Measurements from ENCODE around the gene POP7. TPM values are rescaled to one million over a fixed set of nuclear protein-coding genes. Genes with fewer than 3 reads are reported as not detected.

POP7 gene
- total RNA-seq, 6 experiments from 2014 or later, result 30.2 to 42.2 (median 34.4) TPM

- no peak for DNase-seq
- Mint-ChIP-seq H3K36me3 (ENCODE audit: low read depth) (no peaks in the 10 kb centered on the region), H3K4me1 (ENCODE audit: low read depth) (peaks cover 10% of the 10 kb centered on the region), H3K4me3 (no peak overlapping the region), H3K9me3 (no peaks in the 10 kb centered on the region), H3K27ac (no peak overlapping the region), H3K27me3 (ENCODE audit: insufficient read depth) (peaks cover 19% of the 10 kb centered on the region)
- TF ChIP-seq CTCF (IDR thresholded peaks at IDR 0.05), result no peak
These were observed 35.8 kb upstream of the POP7 start for GRCh38 chr7:100670074-100670473.

GRCh38 chr7:100671353-100672327 is 34.3 kb upstream of the POP7 start:
- TF ChIP-seq CTCF (IDR thresholded peaks at IDR 0.05), result no peak
- Mint-ChIP-seq H3K27me3 (ENCODE audit: insufficient read depth) (peaks cover 20% of the 10 kb centered on the region), H3K36me3 (ENCODE audit: low read depth) (no peaks in the 10 kb centered on the region), H3K27ac (no peak overlapping the region), H3K4me1 (ENCODE audit: low read depth) (peaks cover 15% of the 10 kb centered on the region), H3K4me3 (no peak overlapping the region), H3K9me3 (no peaks in the 10 kb centered on the region)
- DNase-seq, result no peak

- Mint-ChIP-seq H3K27me3 (ENCODE audit: insufficient read depth) (peaks cover 17% of the 10 kb centered on the region), H3K9me3 (no peaks in the 10 kb centered on the region)
- TF ChIP-seq CTCF (IDR thresholded peaks at IDR 0.05), result no peak
These were observed 32.5 kb upstream of the POP7 start, which contains the start of gene GNB2 for GRCh38 chr7:100673302-100673941. Gene GNB2, plus strand, starts transcription at chr7:100673740. Its CDS starts 2,526 bp downstream, at chr7:100676266.

GRCh38 chr7:100673942-100674410 is 31.9 kb upstream of the POP7 start:
- no peak for TF ChIP-seq CTCF (IDR thresholded peaks at IDR 0.05)
- DNase-seq, result no peak
- Mint-ChIP-seq H3K27me3 (ENCODE audit: insufficient read depth) (peaks cover 16% of the 10 kb centered on the region), H3K27ac (peak overlapping the region; percentile 79), H3K9me3 (no peaks in the 10 kb centered on the region), H3K4me3 (peak overlapping the region; percentile 95), H3K4me1 (ENCODE audit: low read depth) (peaks cover 11% of the 10 kb centered on the region; the same call in 1 of the 2 replicates), H3K36me3 (ENCODE audit: low read depth) (peaks cover 7% of the 10 kb centered on the region; the same call in 1 of the 2 replicates)

More at GRCh38 chr7:100673302-100673941, 32.5 kb upstream of the POP7 start, which contains the start of gene GNB2:
- Mint-ChIP-seq H3K36me3 (ENCODE audit: low read depth) (peaks cover 7% of the 10 kb centered on the region; the same call in 1 of the 2 replicates), H3K4me1 (ENCODE audit: low read depth) (peaks cover 11% of the 10 kb centered on the region; the same call in 1 of the 2 replicates), H3K27ac (peak within 1 kb of the TSS; percentile 97), H3K4me3 (peak within 1 kb of the TSS; percentile 95)
- peak; percentile 98 for DNase-seq

- Mint-ChIP-seq H3K27ac (peak overlapping the region; percentile 79), H3K27me3 (ENCODE audit: insufficient read depth) (peaks cover 16% of the 10 kb centered on the region), H3K9me3 (no peaks in the 10 kb centered on the region), H3K36me3 (ENCODE audit: low read depth) (peaks cover 7% of the 10 kb centered on the region; the same call in 1 of the 2 replicates), H3K4me1 (ENCODE audit: low read depth) (peaks cover 16% of the 10 kb centered on the region; the same call in 1 of the 2 replicates), H3K4me3 (peak overlapping the region; percentile 95)
- no peak for TF ChIP-seq CTCF (IDR thresholded peaks at IDR 0.05)
- no peak for DNase-seq
These were observed 31.4 kb upstream of the POP7 start for GRCh38 chr7:100674411-100675104.

Data from HFFc6 (cell line).